A673 (cell line): ENCODE measurements around the gene PLCE1.

Experiments
- CTCF ChIP-seq: fragments of 300-800, 200-600 bp; sonication (generic); conservative IDR thresholded peaks from 2 replicates; pipeline ENCODE4 v1.5.1; 2017; ENCODE audit warnings: low read depth, mild to moderate bottlenecking, antibody characterized with exemption, low read length, moderate library complexity, mixed read lengths
- EZH2 ChIP-seq: fragments of 200-600 bp; sonication (generic); IDR thresholded peaks from 2 replicates; pipeline ENCODE4 v1.6.1; 2017; ENCODE audit warnings: borderline replicate concordance, low read depth, mild to moderate bottlenecking, mixed read lengths, antibody characterized with exemption, low read length; ENCODE audit not compliant: poor library complexity, severe bottlenecking

DNA sequence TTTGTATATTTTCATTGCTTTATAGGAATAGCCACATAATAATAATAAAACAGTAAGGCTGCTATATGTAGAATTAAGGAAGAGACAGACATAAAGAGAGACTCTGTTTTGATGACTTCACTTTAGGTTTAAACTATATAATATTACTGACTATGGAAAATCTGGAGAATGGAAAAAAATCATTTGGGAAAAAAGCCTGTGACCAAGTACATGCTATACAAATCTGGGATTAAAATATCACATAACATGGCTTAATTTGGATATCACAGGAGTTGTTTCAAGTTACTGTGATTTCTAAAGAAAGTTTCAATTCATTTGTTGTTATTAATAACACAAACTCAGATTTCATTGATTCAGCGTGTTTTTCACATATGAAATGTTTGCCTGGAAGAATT lies 7.7 kb downstream of the PLCE1 start:
- TF ChIP-seq CTCF, result no peak
- no peak for TF ChIP-seq EZH2
